Measurements from ENCODE around the gene KRTAP10-8. TPM values are rescaled to one million over a fixed set of nuclear protein-coding genes. Genes with fewer than 3 reads are reported as not detected.
"Not testable (repeated sequence)": the region's sequence is repeated elsewhere in the genome, so short reads cannot be mapped to it uniquely, and the experiment has no call there.

KRTAP10-8 gene
- total RNA-seq, 2 experiments from 2014 or later = not detected

DNA sequence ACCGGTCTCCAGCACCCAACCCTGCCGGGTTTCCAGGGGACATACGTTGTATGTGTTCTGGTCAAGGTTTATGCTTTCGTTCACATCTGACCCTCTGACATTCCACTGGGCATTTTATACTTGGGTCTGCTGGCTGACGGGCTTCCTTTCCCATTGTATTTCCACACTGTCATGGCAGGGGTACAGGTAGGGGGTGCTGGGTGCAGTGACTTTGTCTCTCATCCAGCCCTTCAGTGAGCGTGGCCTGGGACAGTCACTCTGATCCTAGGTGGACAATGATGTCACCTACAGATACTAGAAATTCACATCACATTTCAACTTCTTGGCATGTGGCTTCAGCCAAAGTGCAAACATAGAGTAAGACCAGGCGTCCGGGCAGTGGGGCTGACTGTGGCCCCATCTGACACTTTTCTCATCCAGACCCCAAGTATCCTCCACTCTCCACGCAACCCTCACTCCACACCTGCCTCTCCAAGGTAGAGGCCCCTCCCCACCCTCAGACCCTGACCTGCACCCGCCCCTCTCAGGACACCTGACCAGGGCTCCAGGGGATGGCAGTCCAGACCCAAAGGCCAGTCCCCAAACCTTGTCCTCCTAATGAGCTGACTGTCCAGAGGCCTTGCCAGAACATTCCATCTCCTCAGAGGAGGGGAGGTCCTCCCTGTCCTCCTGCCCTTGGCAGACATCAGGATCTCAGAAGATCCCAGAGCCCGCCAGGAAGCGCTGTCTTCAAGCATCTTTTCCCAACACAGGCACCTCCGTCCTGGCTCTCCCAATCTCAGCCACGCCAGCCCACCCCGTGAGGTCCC is 24.5 kb downstream of the KRTAP10-8 start:
- intact Hi-C loops (cut with micrococcal nuclease) = no loop called here
- H3K27ac Mint-ChIP-seq = no peak overlapping the region
- H3K36me3 Mint-ChIP-seq = peaks cover 9% of the 10 kb centered on the region
- H3K27me3 Mint-ChIP-seq = peaks cover 5% of the 10 kb centered on the region
- POLR2A ChIA-PET = no interaction called here
- no peak overlapping the region for H3K4me3 Mint-ChIP-seq
- CTCF ChIA-PET = no interaction called here
- no peak for DNase-seq
- peaks cover 29% of the 10 kb centered on the region for H3K9me3 Mint-ChIP-seq
- no peaks in the 10 kb centered on the region for H3K4me1 Mint-ChIP-seq (ENCODE audit: low read depth)

- no peak for DNase-seq
- Mint-ChIP-seq H3K27me3 (peaks cover 5% of the 10 kb centered on the region), H3K4me1 (ENCODE audit: low read depth) (no peaks in the 10 kb centered on the region), H3K27ac (no peak within 1 kb of the TSS), H3K36me3 (peaks cover 6% of the 10 kb centered on the region), H3K4me3 (no peak within 1 kb of the TSS), H3K9me3 (peaks cover 25% of the 10 kb centered on the region)
- intact Hi-C loops (cut with micrococcal nuclease) = no loop called here
- CTCF ChIA-PET = no interaction called here
- POLR2A ChIA-PET = no interaction called here
Observed at GRCh38 chr21:44637018-44637850, 25.4 kb downstream of the KRTAP10-8 start, which contains the start of gene KRTAP10-10. KRTAP10-10 (plus strand) TSS chr21:44637356; CDS start chr21:44637418, 62 bp downstream.

GRCh38 chr21:44637851-44638348 is 26.0 kb downstream of the KRTAP10-8 start:
- H3K4me1 Mint-ChIP-seq (ENCODE audit: low read depth); H3K27me3 Mint-ChIP-seq; DNase-seq; H3K4me3 Mint-ChIP-seq; H3K27ac Mint-ChIP-seq; POLR2A ChIA-PET; H3K36me3 Mint-ChIP-seq; CTCF ChIA-PET; intact Hi-C loops (cut with micrococcal nuclease): not testable (repeated sequence)
- peaks cover 22% of the 10 kb centered on the region for H3K9me3 Mint-ChIP-seq

DNA sequence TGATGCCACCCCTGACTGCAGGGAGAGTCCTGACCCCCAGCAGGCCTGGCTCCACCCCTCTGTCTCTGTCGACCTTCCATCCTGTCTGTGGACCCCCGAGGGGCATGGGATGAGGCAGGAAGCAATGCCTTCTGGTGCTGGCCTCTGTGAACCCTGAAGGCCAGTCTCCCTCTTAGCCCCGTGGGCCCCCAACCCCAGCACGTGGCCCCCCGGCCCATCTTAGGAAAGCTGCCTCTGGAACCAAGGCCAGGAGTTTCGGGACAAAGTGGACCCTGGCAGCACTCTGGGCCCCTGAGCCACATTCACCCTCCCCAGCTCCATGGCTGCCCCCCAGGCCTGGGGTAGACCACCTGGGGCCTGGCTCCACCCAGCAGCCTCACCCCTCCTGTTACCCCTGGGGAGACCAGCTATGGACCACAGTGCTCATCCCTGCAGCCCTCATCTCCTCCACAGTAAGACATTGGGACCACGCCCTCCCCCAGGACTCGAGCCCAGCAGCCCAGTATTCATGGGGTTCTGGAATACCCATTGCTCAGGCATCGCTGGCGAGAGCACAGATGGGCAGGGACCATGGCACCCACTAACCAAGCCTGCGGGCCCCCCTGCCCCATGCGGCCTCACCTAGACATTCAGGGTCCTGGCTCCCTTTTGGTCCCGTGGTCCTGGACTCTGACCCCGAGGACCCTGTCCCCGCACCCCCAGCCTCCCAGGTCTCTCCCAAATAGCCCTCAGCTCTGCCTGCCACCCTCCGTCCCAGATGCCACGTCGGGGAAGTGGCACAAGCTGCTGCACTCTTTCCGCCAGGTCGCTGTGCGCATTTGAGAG is 26.8 kb downstream of the KRTAP10-8 start:
- H3K4me3 Mint-ChIP-seq; H3K27me3 Mint-ChIP-seq; POLR2A ChIA-PET; H3K4me1 Mint-ChIP-seq (ENCODE audit: low read depth); DNase-seq; H3K36me3 Mint-ChIP-seq; CTCF ChIA-PET; intact Hi-C loops (cut with micrococcal nuclease); H3K27ac Mint-ChIP-seq: not testable (repeated sequence)
- H3K9me3 Mint-ChIP-seq = peaks cover 21% of the 10 kb centered on the region

GRCh38 chr21:44639331-44639655 is 27.4 kb downstream of the KRTAP10-8 start:
- Mint-ChIP-seq H3K27ac (no peak overlapping the region), H3K4me1 (ENCODE audit: low read depth) (no peaks in the 10 kb centered on the region), H3K36me3 (peaks cover 6% of the 10 kb centered on the region), H3K9me3 (peaks cover 27% of the 10 kb centered on the region), H3K4me3 (no peak overlapping the region), H3K27me3 (peaks cover 5% of the 10 kb centered on the region)
- intact Hi-C loops (cut with micrococcal nuclease) = no loop called here
- DNase-seq = no peak
- ChIA-PET CTCF (no interaction called here), POLR2A (no interaction called here)

DNA sequence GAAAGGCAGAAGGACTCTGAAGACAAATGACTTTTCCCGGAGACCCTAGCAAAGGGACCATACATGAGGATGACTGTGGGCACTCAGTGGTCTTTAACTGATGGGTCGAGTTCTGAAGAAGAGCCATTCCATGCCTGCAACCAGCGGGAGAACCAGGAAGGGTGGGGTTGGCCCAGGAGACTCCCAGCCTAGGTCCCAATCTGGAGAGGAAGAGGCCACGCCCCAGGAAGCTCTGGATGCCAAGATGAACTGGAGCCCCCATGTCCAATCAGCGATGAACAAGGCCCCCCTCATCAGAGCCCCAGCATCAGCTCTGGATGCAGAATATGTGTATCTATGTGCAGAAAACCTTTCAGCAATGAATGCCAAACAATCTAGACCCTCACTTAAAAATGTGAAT is 28.9 kb downstream of the KRTAP10-8 start:
- Mint-ChIP-seq H3K4me3 (no peak overlapping the region), H3K36me3 (peaks cover 14% of the 10 kb centered on the region), H3K27me3 (peaks cover 5% of the 10 kb centered on the region), H3K4me1 (ENCODE audit: low read depth) (no peaks in the 10 kb centered on the region), H3K9me3 (peaks cover 35% of the 10 kb centered on the region), H3K27ac (no peak overlapping the region)
- ChIA-PET POLR2A (no interaction called here), CTCF (no interaction called here)
- no peak for DNase-seq
- intact Hi-C loops (cut with micrococcal nuclease) = no loop called here

DNA sequence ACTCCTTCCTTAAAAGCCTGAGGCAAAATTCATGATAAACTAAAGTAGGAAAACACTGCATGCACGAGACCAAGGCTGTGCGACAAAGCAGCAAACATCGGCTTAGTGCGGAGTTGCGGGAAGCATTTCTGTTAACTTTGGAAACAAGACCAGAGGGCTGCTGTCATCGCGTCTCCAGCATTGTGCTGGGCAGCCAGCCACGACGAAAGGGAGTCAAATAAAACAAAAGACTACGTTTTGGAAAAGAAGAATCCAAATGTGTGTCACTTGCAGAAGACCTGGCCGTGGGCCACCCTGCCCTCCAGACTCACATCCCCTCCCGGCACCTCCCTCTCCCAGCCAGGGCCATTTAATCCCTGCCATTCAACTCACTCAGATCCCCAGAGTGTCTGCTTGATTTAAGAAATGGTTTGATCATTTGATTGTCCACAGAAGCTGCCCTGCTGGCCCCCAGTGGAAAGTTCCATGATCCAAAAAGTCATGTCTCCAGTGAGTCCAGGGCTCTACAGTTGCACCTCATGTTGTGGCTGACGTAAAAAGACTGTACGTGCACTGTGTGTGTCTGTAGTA is 31.9 kb downstream of the KRTAP10-8 start:
- Mint-ChIP-seq H3K9me3 (peaks cover 35% of the 10 kb centered on the region), H3K4me3 (no peak overlapping the region), H3K4me1 (ENCODE audit: low read depth) (no peaks in the 10 kb centered on the region), H3K36me3 (peaks cover 14% of the 10 kb centered on the region), H3K27me3 (peaks cover 5% of the 10 kb centered on the region), H3K27ac (no peak overlapping the region)
- no peak for DNase-seq
- ChIA-PET CTCF (no interaction called here), POLR2A (no interaction called here)
- intact Hi-C loops (cut with micrococcal nuclease) = no loop called here

DNA sequence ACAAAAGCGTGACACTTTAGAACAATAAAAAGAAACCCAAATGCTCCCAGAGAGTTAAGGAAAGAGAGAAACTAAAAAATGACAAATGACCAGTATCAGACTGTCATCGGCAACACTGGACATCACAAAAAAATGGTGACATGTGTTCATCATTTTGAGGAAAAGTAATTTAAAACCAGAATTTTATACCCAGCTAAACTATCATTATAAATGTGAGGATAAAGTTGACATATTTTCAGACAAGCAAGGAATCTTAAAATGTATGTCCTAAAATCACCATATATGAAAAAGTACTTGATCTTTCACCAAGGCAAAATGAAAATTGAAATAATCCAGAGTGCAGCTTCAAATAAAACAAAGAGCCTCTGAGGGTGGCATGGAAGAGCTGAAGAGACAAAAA is 33.0 kb downstream of the KRTAP10-8 start:
- Mint-ChIP-seq H3K9me3 (peaks cover 35% of the 10 kb centered on the region), H3K4me1 (ENCODE audit: low read depth) (no peaks in the 10 kb centered on the region), H3K4me3 (no peak overlapping the region), H3K27me3 (peaks cover 2% of the 10 kb centered on the region), H3K36me3 (peaks cover 14% of the 10 kb centered on the region), H3K27ac (no peak overlapping the region)
- ChIA-PET CTCF (interaction anchor here (0.8 kb wide), 1 partner anchor 231 kb away, joined by 3 read pairs; no protein-coding TSS in a partner anchor), POLR2A (no interaction called here)
- no peak for DNase-seq
- intact Hi-C loops (cut with micrococcal nuclease) = no loop called here

GRCh38 chr21:44646366-44647221 is 34.7 kb downstream of the KRTAP10-8 start, which contains the start of gene KRTAP10-11:
KRTAP10-11 (plus strand) TSS chr21:44646414; CDS start chr21:44646459, 45 bp downstream.
- DNase-seq; intact Hi-C loops (cut with micrococcal nuclease); H3K27me3 Mint-ChIP-seq; H3K4me1 Mint-ChIP-seq (ENCODE audit: low read depth); H3K4me3 Mint-ChIP-seq; H3K27ac Mint-ChIP-seq; CTCF ChIA-PET: not testable (repeated sequence)
- H3K36me3 Mint-ChIP-seq = peaks cover 11% of the 10 kb centered on the region
- peaks cover 22% of the 10 kb centered on the region for H3K9me3 Mint-ChIP-seq
- POLR2A ChIA-PET = interaction anchor here (1.1 kb wide), 1 partner anchor 11 kb away, joined by 3 read pairs; the partner anchor contains the start of gene KRTAP12-3

- no peaks in the 10 kb centered on the region for H3K4me1 Mint-ChIP-seq (ENCODE audit: low read depth)
- H3K4me3 Mint-ChIP-seq = no peak overlapping the region
- H3K27ac Mint-ChIP-seq = no peak overlapping the region
- ChIA-PET POLR2A (interaction anchor here (1.1 kb wide), 1 partner anchor 10 kb away, joined by 3 read pairs; the partner anchor contains the start of gene KRTAP12-3), CTCF (no interaction called here)
- peaks cover 20% of the 10 kb centered on the region for H3K9me3 Mint-ChIP-seq
- H3K36me3 Mint-ChIP-seq = peaks cover 9% of the 10 kb centered on the region
- H3K27me3 Mint-ChIP-seq = no peaks in the 10 kb centered on the region
- intact Hi-C loops (cut with micrococcal nuclease) = no loop called here
- DNase-seq = no peak
Observed at GRCh38 chr21:44647222-44647552, 35.3 kb downstream of the KRTAP10-8 start.

Data from activated CD4-positive, alpha-beta memory T cell treated with anti-CD3 and anti-CD28 coated beads for 36 hours (primary cell).